DMS79 treated with DMSO at 0.1 percent for 48 hours (cell line): Measurements from ENCODE around the gene MVP.
A peak's percentile ranks its signal among the peaks of the same experiment; 100 is the strongest.

Experiments used
- DNase-seq: peaks from one replicate; lab custom pipeline; 2025; lab: John Stamatoyannopoulos, UW

The MVP gene

GRCh38 chr16:29804455-29805231 lies 15.6 kb upstream of the MVP start:
- peak; percentile 56 for DNase-seq

DNA sequence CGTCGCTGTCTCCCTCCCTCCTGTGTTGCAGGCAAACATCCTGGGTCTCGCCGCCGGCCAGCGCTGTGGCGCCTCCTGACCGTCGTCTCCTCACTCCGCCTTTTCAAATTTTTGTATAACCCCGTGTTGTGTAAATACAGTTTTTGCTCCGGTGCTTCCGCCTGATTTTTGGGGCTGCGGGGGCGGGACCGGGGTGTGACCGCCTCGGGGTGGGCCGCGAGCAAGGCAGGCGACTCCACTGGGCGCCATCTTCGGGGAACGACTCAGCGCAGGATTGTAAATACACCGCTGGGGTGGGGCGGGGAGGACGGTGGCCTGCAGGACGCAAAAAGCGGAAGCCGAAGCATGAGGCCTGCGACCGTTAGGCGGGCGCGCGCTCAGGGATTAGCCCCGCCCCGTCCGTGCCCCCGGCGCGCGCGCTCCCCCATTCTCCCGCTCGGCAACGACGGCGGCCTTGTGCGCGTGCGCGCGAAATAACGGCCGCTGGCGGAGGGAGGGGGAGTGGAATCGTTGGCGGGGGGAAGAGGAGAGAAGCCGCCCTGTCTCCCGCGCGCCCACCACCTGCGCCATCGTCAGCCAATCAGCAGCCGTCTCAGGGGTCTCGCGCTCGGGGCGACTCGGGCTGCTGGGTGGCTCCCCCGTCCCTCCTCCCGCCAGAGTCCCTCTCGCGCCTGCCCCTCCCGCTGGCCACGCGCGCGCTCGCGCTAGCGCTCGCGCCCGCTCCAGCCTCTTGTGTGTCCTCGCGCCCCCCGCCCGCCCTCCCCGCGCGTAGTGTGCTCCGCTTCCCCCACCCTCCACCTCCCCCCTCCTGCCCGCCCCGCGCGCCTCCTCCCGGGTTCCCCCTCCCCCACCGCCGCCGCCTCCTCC lies 14.8 kb upstream of the MVP start:
- peak; percentile 99 for DNase-seq

DNA sequence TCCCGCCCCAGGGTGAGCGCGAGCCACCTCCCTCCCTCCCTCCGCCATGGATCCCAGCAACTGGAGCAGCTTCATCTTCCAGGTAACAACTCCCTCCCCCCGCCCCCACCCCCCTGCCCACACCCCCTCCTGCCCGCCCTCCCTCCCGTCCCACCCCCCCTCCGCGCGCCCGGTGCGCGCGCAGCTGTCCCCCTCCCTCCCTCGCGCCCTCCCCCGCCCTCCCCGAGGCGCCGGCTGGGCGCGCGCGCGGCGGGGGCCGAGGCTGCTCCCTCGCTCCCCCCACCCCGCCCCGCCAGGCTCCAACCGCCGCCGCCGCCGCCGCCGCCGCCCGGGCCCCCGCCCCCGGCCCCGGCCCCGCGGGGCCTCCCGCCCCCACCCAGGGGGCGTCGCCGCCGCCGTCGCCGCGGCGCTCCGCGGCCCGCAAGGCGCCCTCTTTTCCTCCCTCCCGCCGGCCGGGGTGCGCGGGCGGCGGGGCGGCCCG lies 14.1 kb upstream of the MVP start, which contains the start of gene MAZ:
MAZ (plus strand) TSS at position 431 of the 481 bp plus-strand sequence. CDS start 173 bp downstream, outside the sequence.
- peak; percentile 93 for DNase-seq

- DNase-seq, result peak; percentile 61
Measured at GRCh38 chr16:29806641-29807425, 13.4 kb upstream of the MVP start.

GRCh38 chr16:29807426-29808218 lies 12.6 kb upstream of the MVP start:
- DNase-seq, result peak; percentile 79

DNA sequence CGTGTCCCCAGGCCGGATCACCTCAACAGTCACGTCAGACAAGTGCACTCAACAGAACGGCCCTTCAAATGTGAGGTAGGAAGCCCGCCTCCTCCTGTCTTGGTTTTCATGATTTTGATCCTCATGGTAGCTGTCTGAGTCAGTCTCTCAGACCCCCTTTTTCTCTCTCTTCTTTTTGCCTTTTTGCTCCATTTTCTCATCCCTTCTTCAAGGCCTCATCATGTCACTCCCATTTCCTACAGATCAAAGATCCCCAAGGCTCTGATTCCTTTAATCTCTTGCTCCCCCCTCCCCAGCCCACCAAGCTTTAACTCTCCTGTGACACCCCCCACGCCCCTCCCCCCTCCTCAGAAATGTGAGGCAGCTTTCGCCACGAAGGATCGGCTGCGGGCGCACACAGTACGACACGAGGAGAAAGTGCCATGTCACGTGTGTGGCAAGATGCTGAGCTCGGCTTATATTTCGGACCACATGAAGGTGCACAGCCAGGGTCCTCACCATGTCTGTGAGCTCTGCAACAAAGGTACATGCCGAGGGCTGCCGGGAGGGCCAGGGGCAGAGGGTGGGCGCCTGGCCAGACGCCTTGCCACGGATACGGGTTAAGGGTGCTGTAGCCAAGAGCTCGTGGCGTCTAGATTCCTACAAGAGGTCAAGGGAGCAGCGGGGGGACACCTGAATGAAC lies 11.9 kb upstream of the MVP start:
- no peak for DNase-seq

- no peak for DNase-seq
Measured at GRCh38 chr16:29809031-29809747, 11.1 kb upstream of the MVP start.

DNA sequence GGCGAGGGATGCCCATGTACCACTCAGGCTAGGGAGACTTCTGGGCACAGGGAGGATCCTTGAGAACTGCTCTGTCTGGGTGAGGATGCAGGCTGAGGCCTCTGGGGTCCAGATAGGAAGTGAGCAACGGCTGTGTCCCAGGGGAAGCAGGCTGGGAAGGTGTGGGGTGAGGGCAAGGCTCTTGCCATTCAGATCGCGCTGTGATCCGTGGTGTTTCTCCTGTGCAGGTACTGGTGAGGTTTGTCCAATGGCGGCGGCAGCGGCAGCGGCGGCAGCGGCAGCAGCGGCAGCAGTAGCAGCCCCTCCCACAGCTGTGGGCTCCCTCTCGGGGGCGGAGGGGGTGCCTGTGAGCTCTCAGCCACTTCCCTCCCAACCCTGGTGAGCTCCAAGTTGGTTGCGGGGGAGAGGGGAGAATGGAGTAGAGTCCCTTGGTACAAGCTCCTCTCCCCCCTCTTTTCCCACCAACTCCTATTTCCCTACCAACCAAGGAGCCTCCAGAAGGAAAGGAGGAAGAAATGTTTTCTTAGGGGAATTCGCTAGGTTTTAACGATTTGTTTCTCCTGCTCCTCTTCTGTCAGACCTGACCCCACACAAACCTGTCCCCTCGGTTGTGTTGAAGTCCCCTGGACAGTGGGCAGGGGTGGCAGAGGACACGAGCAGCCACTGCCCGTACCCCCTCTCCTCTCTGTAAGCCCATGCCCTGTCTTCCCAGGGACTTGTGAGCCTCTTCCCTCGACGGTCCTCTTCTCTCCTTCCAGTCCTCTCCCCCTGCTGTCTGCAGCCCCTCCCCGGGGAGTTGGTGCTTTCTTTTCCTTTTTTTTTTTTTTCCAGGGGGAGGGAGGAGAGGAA lies 10.2 kb upstream of the MVP start:
- DNase-seq, result no peak

GRCh38 chr16:29810699-29811169 lies 9.5 kb upstream of the MVP start:
- no peak for DNase-seq

GRCh38 chr16:29811170-29811895 lies 8.9 kb upstream of the MVP start:
- peak; percentile 88 for DNase-seq

DNA sequence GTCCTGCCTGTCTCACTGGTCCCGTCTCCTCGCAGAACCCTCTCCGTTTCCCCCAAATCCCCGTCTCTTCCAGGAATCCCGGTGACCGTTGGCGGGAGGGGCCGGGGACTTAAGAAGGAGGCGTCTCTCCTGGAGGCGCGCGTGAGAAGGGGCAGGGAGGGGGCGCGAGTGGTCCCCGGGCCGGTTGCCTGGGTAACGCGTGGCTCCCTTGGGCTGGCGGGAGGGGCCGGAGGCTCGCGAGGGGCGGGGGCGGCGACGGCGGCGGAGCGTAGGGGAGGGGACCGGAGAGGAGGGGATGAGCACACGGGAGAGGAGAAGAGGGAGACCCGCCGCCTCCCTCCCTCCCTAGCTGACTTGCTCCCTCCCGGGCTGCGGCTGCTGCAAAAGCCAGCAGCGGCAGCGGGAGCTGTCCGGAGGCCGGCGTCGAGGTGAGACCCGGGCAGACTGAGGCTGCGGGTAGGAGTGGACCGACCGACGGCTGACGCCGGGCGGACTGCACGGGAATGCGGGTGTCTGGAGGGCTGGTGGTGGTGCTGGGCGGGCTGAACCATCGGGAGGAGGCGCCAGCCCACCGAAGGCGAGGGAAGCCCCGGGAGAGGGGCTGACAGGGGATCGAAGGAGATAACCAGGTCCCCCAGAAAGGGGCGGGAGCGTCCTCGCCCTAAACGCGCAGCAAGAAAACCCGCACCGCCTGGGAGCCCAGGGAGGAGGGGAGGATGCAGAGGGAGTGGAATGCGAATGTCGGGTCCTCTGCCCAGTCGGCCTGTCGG lies 8.2 kb upstream of the MVP start, which contains the start of gene PRRT2:
PRRT2 (plus strand) TSS at position 298 of the 770 bp plus-strand sequence. CDS start 862 bp downstream, outside the sequence.
- DNase-seq, result peak; percentile 66

GRCh38 chr16:29812754-29813643 lies 7.3 kb upstream of the MVP start:
- no peak for DNase-seq

DNA sequence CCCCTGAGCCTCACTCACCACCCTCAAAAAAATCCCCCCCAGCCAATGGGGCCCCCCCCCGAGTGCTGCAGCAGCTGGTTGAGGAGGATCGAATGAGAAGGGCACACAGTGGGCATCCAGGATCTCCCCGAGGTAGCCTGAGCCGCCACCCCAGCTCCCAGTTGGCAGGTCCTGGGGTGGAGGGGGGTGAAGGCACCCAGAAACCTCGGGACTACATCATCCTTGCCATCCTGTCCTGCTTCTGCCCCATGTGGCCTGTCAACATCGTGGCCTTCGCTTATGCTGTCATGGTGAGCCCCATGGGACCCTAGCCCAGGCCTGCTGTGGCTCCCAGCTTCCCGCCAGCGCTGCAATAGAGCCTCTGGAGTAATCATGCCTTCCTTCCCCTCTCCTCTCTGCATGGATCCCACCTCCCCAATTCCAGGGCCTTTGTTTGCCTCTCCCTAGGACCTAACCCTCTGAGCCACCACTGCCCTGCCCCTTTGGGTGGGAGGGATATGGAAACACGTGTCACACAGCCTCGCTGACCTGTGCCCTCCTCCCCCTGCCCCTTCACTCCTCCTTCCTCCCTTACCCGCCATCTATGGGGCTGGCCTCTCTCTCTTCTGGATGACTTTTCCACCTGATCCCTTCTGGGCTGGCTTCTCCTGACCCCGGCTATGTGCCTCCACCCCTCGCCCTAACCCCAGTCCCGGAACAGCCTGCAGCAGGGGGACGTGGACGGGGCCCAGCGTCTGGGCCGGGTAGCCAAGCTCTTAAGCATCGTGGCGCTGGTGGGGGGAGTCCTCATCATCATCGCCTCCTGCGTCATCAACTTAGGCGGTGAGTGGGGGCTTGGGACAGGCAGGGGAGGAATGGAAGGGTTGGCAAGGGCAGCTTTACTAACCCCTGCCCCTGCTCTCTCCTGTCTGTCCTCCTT lies 6.4 kb upstream of the MVP start:
- DNase-seq, result no peak

GRCh38 chr16:29814592-29814991 lies 5.7 kb upstream of the MVP start:
- DNase-seq, result no peak
